DND-41 (cell line): ENCODE data around the gene GAGE12J.

Experiments
- EZH2 ChIP-seq: IDR thresholded peaks from 3 replicates; pipeline ENCODE4 v1.6.1; 2012; ENCODE audit warnings: borderline replicate concordance, low read depth, mild to moderate bottlenecking, moderate library complexity, low read length, inconsistent platforms; ENCODE audit not compliant: severe bottlenecking
- TF ChIP-seq, protein P1 (sequence below): IDR thresholded peaks from 2 replicates; pipeline ENCODE4 v1.5.1; 2012; ENCODE audit warnings: borderline replicate concordance, low read length, moderate library complexity, mild to moderate bottlenecking; ENCODE audit not compliant: poor library complexity, severe bottlenecking; ENCODE audit errors: extremely low read depth

GRCh38 chrX:49308604-49309269, 13.1 kb upstream of the GAGE12J start:
- TF ChIP-seq, protein P1, sequence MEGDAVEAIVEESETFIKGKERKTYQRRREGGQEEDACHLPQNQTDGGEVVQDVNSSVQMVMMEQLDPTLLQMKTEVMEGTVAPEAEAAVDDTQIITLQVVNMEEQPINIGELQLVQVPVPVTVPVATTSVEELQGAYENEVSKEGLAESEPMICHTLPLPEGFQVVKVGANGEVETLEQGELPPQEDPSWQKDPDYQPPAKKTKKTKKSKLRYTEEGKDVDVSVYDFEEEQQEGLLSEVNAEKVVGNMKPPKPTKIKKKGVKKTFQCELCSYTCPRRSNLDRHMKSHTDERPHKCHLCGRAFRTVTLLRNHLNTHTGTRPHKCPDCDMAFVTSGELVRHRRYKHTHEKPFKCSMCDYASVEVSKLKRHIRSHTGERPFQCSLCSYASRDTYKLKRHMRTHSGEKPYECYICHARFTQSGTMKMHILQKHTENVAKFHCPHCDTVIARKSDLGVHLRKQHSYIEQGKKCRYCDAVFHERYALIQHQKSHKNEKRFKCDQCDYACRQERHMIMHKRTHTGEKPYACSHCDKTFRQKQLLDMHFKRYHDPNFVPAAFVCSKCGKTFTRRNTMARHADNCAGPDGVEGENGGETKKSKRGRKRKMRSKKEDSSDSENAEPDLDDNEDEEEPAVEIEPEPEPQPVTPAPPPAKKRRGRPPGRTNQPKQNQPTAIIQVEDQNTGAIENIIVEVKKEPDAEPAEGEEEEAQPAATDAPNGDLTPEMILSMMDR = no peak
- TF ChIP-seq EZH2 = no peak
